ENCODE data around the gene TMEM184A.
A peak's percentile ranks its signal among the peaks of the same experiment; 100 is the strongest.
"Not testable (repeated sequence)": the region's sequence is repeated elsewhere in the genome, so short reads cannot be mapped to it uniquely, and the experiment has no call there.

The TMEM184A gene

GRCh38 chr7:1516586-1517251, 39.3 kb downstream of the TMEM184A start:
- DNase-seq (ENCODE audit: extremely low spot score), result no peak
- TF ChIP-seq CTCF (IDR thresholded peaks at IDR 0.05; ENCODE audit: control extremely low read depth, extremely low read depth, low read depth, missing control alignments), result no peak
- CTCF ChIA-PET, result no interaction called here
- POLR2A ChIA-PET, result no interaction called here

GRCh38 chr7:1515509-1515967, 40.5 kb downstream of the TMEM184A start:
- POLR2A ChIA-PET; DNase-seq (ENCODE audit: extremely low spot score): not testable (repeated sequence)
- CTCF ChIA-PET, result interaction anchor here (1.1 to 1.2 kb wide), 2 partner anchors 9 to 10 kb away, joined by 4 to 5 read pairs; no protein-coding TSS in a partner anchor

GRCh38 chr7:1514995-1515401, 41.0 kb downstream of the TMEM184A start:
- ChIA-PET CTCF (interaction anchor here (0.6 to 1.2 kb wide), 3 partner anchors 8 to 10 kb away, joined by 3 to 5 read pairs (median 4); no protein-coding TSS in a partner anchor), POLR2A (interaction anchor here (0.6 kb wide), 1 partner anchor 108 kb away, joined by 13 read pairs; no protein-coding TSS in a partner anchor)
- no peak for DNase-seq (ENCODE audit: extremely low spot score)
- TF ChIP-seq CTCF (IDR thresholded peaks at IDR 0.05; ENCODE audit: control extremely low read depth, extremely low read depth, low read depth, missing control alignments), result no peak

GRCh38 chr7:1514407-1514806, 41.6 kb downstream of the TMEM184A start:
- ChIA-PET CTCF (interaction anchor here (0.6 to 1.2 kb wide), 2 partner anchors 9 to 10 kb away, joined by 3 to 5 read pairs; no protein-coding TSS in a partner anchor), POLR2A (no interaction called here)
- TF ChIP-seq CTCF (IDR thresholded peaks at IDR 0.05; ENCODE audit: control extremely low read depth, extremely low read depth, low read depth, missing control alignments), result no peak
- no peak for DNase-seq (ENCODE audit: extremely low spot score)

- CTCF ChIA-PET, result interaction anchor here (1.1 kb wide), 1 partner anchor 8 kb away, joined by 3 read pairs; no protein-coding TSS in a partner anchor
Observed at GRCh38 chr7:1513657-1514095, 42.3 kb downstream of the TMEM184A start.

GRCh38 chr7:1512781-1513656, 43.0 kb downstream of the TMEM184A start:
- no peak for TF ChIP-seq CTCF (IDR thresholded peaks at IDR 0.05; ENCODE audit: control extremely low read depth, extremely low read depth, low read depth, missing control alignments)
- CTCF ChIA-PET, result interaction anchor here (1.1 kb wide), 1 partner anchor 9 kb away, joined by 3 read pairs; no protein-coding TSS in a partner anchor
- peak; percentile 77 for DNase-seq (ENCODE audit: extremely low spot score)
- POLR2A ChIA-PET, result no interaction called here

More at GRCh38 chr7:1513657-1514095, 42.3 kb downstream of the TMEM184A start:
- POLR2A ChIA-PET, result no interaction called here
- TF ChIP-seq CTCF (IDR thresholded peaks at IDR 0.05; ENCODE audit: control extremely low read depth, extremely low read depth, low read depth, missing control alignments), result no peak
- no peak for DNase-seq (ENCODE audit: extremely low spot score)
